Activated gamma-delta T cell treated with Interleukin-2 at 50 U/mL for 16 hours (primary cell): ENCODE results near the gene RRAS.
"Not testable (repeated sequence)": the region's sequence is repeated elsewhere in the genome, so short reads cannot be mapped to it uniquely, and the experiment has no call there.

Source experiments
- DNase-seq: peaks from one replicate; pipeline ENCODE4 v3.0.0-alpha.2; 2020

Gene RRAS

GRCh38 chr19:49626226-49626625, 13.7 kb downstream of the RRAS start:
- DNase-seq: no peak

GRCh38 chr19:49624967-49625910, 14.7 kb downstream of the RRAS start:
- no peak for DNase-seq

DNA sequence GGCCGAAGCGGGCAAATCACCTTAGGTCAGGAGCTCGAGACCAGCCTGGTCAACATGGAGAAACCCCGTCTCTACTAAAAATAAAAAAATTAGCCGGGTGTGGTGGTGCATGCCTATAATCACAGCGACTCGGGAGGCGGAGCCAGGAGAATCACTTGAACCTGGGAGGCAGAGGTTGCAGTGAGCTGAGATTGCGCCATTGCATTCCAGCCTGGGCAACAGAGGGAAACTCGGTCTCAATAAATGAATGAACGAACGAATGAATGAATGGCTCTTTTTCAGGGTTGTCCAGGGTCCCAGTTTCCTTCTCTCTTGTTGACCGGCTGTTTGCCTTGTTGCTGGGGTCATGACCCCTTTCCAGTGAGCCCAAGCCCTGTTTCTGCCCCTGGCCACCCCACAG, 22.1 kb downstream of the RRAS start:
- not testable (repeated sequence) for DNase-seq

- DNase-seq: no peak
Measured at GRCh38 chr19:49616945-49617344, 23.0 kb downstream of the RRAS start.

GRCh38 chr19:49616532-49616931, 23.4 kb downstream of the RRAS start:
- no peak for DNase-seq

DNA sequence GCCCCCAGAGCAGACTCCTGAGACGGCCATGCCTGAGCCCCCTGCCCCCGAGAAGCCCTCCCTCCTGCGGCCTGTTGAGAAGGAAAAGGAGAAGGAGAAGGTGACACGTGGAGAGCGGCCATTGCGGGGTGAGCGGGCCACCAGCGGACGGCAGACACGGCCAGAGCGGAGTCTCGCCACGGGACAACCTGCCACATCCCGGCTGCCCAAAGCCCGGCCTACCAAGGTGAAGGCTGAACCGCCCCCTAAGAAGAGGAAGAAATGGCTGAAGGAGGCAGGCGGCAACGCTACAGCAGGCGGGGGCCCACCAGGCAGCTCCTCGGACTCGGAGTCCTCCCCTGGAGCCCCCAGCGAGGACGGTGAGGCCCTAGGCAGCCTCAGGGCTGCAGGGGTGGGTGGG, 24.1 kb downstream of the RRAS start:
- no peak for DNase-seq

DNA sequence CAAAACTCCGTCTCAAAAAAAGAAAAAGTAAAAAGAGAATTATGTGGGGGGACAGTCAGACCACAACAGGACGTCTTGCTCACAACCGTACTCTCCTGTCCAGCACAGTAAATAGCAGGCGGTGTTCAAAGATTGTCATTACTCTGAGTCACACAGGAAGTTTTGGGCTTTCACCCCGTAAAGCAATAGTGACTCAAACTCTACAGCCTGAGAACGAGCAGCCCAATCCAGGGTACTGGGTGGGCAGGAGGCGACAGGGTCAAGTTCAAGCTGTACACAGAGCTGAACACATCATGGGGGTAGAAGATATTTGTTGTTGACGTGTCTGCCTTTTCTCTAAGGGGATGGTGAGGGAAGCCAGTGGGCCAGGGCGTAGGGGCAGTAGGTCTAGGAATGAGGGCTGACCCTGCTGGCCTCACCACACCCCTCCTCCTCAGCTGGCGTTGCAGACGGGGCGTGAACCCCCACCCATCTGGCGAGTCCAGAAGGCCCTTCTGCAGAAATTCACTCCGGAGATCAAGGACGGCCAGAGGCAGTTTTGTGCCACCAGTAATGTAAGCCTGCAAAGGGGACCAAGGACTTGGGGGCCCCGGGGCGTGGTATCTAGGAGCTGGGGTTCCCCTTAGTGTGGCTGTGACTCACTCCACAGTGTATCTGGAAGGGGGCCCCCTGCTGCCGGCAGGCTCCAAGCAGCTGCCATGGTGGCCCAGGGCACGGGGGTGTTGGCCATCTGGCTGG, 25.7 kb downstream of the RRAS start:
- no peak for DNase-seq

DNA sequence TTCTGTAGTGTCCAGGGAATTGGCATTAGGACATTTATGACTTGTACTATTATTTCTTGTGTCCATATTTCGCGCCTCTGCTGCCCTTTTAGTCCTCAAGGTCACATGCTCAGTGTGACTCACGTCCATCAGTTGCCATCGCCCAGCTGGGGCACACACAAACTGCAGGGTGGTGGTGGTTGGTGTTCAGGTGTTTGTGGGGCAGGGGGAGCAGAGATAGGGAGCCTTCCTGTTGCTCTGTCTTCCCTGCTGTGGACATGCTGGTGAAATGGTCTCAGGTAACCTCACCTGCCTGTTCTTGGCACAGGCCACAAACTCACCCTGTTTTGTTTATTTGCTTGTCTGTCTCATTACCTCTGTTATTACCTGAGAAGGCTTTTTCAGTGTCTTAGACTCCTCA, 26.6 kb downstream of the RRAS start:
- DNase-seq: no peak

GRCh38 chr19:49609499-49610092, 30.3 kb downstream of the RRAS start:
- DNase-seq: no peak

DNA sequence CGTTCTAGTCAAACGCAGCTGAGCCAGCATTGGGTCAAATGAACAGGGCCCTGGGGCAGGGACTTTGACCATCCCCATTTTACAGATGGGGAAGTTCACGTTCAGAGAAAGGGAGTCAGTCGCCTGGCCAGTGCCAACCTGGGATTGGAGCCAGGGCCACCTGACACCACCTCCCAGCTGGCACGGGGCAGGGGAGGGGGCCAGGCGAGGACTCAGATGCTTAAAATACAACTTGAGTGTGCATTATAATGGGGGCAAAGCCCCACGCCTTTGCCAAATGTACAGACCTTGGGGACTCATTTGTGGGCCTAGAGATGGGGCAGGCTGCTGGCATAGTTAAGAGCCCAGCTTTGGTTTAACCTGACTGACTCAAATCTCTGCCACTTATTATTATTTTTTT, 34.3 kb downstream of the RRAS start:
- no peak for DNase-seq

GRCh38 chr19:49602806-49603205, 37.1 kb downstream of the RRAS start:
- no peak for DNase-seq

DNA sequence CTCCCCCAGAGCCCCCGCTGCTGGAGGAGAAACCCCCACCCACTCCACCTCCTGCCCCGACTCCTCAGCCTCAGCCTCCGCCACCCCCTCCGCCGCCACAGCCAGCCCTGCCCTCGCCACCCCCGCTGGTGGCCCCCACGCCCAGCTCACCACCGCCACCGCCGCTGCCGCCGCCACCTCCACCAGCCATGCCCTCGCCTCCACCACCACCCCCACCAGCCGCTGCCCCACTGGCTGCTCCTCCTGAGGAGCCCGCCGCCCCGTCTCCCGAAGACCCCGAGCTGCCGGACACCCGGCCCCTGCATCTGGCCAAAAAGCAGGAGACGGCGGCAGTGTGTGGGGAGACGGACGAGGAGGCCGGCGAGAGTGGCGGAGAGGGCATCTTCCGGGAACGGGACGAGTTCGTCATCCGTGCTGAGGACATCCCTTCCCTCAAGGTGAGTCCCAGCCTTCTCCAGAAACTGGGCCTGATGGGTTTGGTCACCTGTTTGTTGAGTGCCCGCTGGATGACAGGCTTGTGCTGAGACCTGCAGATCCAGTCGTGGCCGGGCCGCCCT, 38.4 kb downstream of the RRAS start:
- no peak for DNase-seq

GRCh38 chr19:49599378-49600295, 40.3 kb downstream of the RRAS start:
- no peak for DNase-seq

DNA sequence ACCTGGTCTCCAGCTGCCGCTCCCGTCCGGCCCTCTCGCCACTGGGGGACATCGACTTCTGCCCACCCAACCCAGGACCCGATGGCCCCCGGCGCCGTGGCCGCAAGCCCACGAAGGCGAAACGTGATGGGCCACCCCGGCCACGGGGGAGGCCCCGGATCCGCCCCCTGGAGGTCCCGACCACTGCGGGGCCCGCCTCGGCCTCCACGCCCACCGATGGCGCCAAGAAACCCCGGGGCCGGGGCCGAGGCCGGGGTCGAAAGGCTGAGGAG, 42.3 kb downstream of the RRAS start:
- no peak for DNase-seq

- DNase-seq: no peak
Measured at GRCh38 chr19:49596954-49597702, 42.8 kb downstream of the RRAS start.

DNA sequence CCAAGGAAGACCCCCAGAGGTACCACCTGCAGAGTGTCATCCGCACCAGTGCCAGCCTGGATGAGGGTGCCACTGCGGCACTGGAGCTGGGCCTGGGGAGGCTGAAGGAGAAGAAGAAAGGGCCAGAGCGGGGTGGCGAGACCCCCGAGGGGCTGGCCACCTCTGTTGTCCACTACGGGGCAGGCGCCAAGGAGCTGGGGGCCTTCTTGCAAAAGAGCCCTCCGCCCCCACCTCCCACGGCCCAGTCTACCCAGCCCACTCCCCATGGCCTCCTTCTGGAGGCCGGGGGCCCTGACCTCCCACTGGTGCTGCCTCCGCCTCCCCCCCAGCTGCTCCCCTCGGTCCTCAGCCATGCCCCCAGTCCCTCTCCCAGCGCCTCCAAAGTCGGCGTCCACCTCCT, 43.5 kb downstream of the RRAS start:
- DNase-seq: no peak

- no peak for DNase-seq
Measured at GRCh38 chr19:49595819-49596404, 44.0 kb downstream of the RRAS start.

- no peak for DNase-seq
Measured at GRCh38 chr19:49594993-49595818, 44.7 kb downstream of the RRAS start.

DNA sequence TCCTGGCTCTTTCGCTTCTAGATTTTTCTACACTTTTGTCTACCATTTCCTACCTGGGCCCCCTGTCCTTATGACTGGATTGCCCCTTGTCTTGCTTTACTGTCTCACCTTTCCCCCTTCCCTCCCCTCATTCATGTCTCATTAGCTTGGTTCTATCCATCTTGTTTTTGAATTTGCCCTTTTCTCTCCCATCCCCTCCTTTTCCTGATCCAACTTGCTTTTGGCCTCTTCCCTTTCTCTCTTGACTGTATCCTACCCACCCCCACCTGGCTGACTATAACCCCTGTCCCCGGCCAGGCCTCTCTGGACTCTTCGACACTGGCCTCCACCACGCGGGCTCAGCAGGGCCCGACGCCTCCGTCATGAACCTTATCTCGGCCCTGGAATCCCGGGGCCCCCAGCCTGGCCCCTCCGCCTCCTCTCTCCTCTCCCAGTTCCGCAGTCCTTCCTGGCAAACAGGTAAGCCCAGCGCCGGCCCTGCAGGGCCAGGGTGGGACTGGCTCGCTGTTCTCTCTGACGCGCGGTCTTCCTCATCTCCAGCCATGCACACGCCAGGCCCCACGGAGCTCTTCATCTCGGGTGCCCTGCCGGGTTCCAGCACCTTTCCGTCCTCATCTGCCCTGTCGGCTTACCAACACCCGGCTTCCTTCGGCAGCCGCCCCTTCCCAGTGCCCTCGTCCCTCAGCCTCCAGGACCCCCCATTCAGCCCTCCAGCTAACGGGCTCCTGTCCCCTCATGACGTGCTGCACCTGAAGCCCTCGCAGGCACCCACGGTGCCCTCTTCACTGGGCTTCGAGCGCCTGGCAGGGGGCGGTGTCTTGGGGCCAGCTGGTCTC, 45.6 kb downstream of the RRAS start:
- DNase-seq: no peak
